GM12878 (cell line): Measurements from ENCODE around the gene MDFIC.

ENCODE experiments used
- CBFB ChIP-seq: IDR thresholded peaks from 2 replicates; pipeline ENCODE4 v1.6.1; 2016; ENCODE audit warnings: antibody characterized with exemption, low read depth
- CEBPB ChIP-seq, 2 experiments: fragments of 150-350 bp in 1 of 2; IDR thresholded peaks; 2 replicates each; pipeline ENCODE4 v1.6.1; 2012 to 2014; ENCODE audit warnings: low read depth in 2 of 2, low read length in 2 of 2, borderline replicate concordance in 1 of 2, inconsistent platforms in 1 of 2
- EP300 ChIP-seq, 2 experiments: fragments of 150-350 bp in 1 of 2; IDR thresholded peaks; 2 replicates each; pipeline ENCODE4 v1.6.1; 2011 to 2012; ENCODE audit warnings: low read depth in 2 of 2, low read length in 2 of 2, borderline replicate concordance in 1 of 2, improper control_type of control experiment in 1 of 2, inconsistent platforms in 1 of 2; ENCODE audit not compliant: control insufficient read depth in 1 of 2
- SIN3A ChIP-seq: IDR thresholded peaks from 2 replicates; pipeline ENCODE4 v1.6.1; 2012; ENCODE audit warnings: low read depth, low read length, improper control_type of control experiment
- TAF1 ChIP-seq: IDR thresholded peaks from 2 replicates; pipeline ENCODE4 v1.6.1; 2011; ENCODE audit warnings: mild to moderate bottlenecking, low read depth, low read length, borderline replicate concordance
- TCF7 ChIP-seq: IDR thresholded peaks from 2 replicates; pipeline ENCODE4 v1.6.1; 2014; ENCODE audit warnings: antibody characterized with exemption, borderline replicate concordance
- TF ChIP-seq, protein P1 (sequence below): IDR thresholded peaks from 2 replicates; pipeline ENCODE4 v1.6.1; 2012; ENCODE audit warnings: low read depth, low read length, improper control_type of control experiment

- TF ChIP-seq EP300 (IDR thresholded peaks at IDR 0.05; ENCODE audit: borderline replicate concordance in 1 of 2, control insufficient read depth in 1 of 2, low read depth in 2 of 2, low read length in 2 of 2) (no peak), CEBPB (IDR thresholded peaks at IDR 0.05; ENCODE audit: borderline replicate concordance in 1 of 2, low read depth in 2 of 2, low read length in 2 of 2) (no peak), CBFB (no peak), TAF1 (no peak), SIN3A (no peak), TCF7 (no peak)
- TF ChIP-seq, protein P1, sequence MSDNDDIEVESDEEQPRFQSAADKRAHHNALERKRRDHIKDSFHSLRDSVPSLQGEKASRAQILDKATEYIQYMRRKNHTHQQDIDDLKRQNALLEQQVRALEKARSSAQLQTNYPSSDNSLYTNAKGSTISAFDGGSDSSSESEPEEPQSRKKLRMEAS = no peak
Measured at GRCh38 chr7:114949231-114949630, 27.3 kb downstream of the MDFIC start.
